HEK293 (cell line): ENCODE data around the gene JKAMP.

ENCODE experiments used
- BCL11A ChIP-seq: fragments of 450-650 bp; formaldehyde crosslinking; IDR thresholded peaks from 2 replicates; pipeline ENCODE4 v1.5.1; 2016; ENCODE audit warnings: low read depth, missing biosample characterization, missing genetic modification characterization
- EGR2 ChIP-seq: fragments of 450-650 bp; formaldehyde crosslinking; IDR thresholded peaks from 2 replicates; pipeline ENCODE4 v1.5.1; 2016; ENCODE audit warnings: low read depth, missing biosample characterization, missing genetic modification characterization
- GLI2 ChIP-seq: fragments of 450-650 bp; formaldehyde crosslinking; IDR thresholded peaks from 2 replicates; pipeline ENCODE4; 2017; ENCODE audit warnings: missing biosample characterization, missing genetic modification characterization, low read depth, borderline replicate concordance
- KLF8 ChIP-seq: fragments of 450-650 bp; formaldehyde crosslinking; IDR thresholded peaks from 2 replicates; pipeline ENCODE4 v1.5.1; 2016; ENCODE audit warnings: missing biosample characterization, missing genetic modification characterization
- REST ChIP-seq: fragments of 450-650 bp; formaldehyde crosslinking; IDR thresholded peaks from 2 replicates; pipeline ENCODE4 v1.5.1; 2016; ENCODE audit warnings: missing biosample characterization, missing genetic modification characterization
- YY2 ChIP-seq: fragments of 450-650 bp; formaldehyde crosslinking; IDR thresholded peaks from 2 replicates; pipeline ENCODE4 v1.5.1; 2016; ENCODE audit warnings: missing biosample characterization, missing genetic modification characterization
- ZBTB11 ChIP-seq: fragments of 450-650 bp; formaldehyde crosslinking; conservative IDR thresholded peaks from 2 replicates; pipeline ENCODE4 v1.5.1; 2016; ENCODE audit warnings: low read depth, missing biosample characterization, missing genetic modification characterization
- ZBTB26 ChIP-seq: fragments of 450-650 bp; formaldehyde crosslinking; optimal IDR thresholded peaks from 2 replicates; pipeline ENCODE3; 2016; ENCODE audit warnings: missing biosample characterization, mild to moderate bottlenecking, missing genetic modification characterization
- ZNF10 ChIP-seq: fragments of 450-650 bp; formaldehyde crosslinking; IDR thresholded peaks from 2 replicates; pipeline ENCODE4 v1.5.1; 2017; ENCODE audit warnings: missing biosample characterization, missing genetic modification characterization
- ZNF169 ChIP-seq: fragments of 450-650 bp; formaldehyde crosslinking; IDR thresholded peaks from 2 replicates; pipeline ENCODE4 v1.5.1; 2016; ENCODE audit warnings: missing biosample characterization, missing genetic modification characterization
- ZNF184 ChIP-seq: fragments of 450-650 bp; IDR thresholded peaks from 2 replicates; pipeline ENCODE4 v1.5.1; 2018; ENCODE audit warnings: missing biosample characterization, mild to moderate bottlenecking, missing genetic modification characterization
- ZNF211 ChIP-seq: fragments of 450-650 bp; formaldehyde crosslinking; IDR thresholded peaks from 2 replicates; pipeline ENCODE4 v1.5.1; 2016; ENCODE audit warnings: low read depth, missing biosample characterization, missing genetic modification characterization
- ZNF214 ChIP-seq: fragments of 450-650 bp; formaldehyde crosslinking; IDR thresholded peaks from 2 replicates; pipeline ENCODE4 v1.5.1; 2017; ENCODE audit warnings: missing biosample characterization, mild to moderate bottlenecking, missing genetic modification characterization, borderline replicate concordance
- ZNF239 ChIP-seq: fragments of 450-650 bp; formaldehyde crosslinking; IDR thresholded peaks from 2 replicates; pipeline ENCODE4 v1.5.1; 2016; ENCODE audit warnings: missing biosample characterization, missing genetic modification characterization
- ZNF311 ChIP-seq: fragments of 450-650 bp; formaldehyde crosslinking; IDR thresholded peaks from 2 replicates; pipeline ENCODE4 v1.5.1; 2017; ENCODE audit warnings: missing biosample characterization, missing genetic modification characterization, borderline replicate concordance
- ZNF324 ChIP-seq: fragments of 450-650 bp; formaldehyde crosslinking; IDR thresholded peaks from 2 replicates; pipeline ENCODE4 v1.5.1; 2016; ENCODE audit warnings: missing biosample characterization, missing genetic modification characterization
- ZNF423 ChIP-seq: fragments of 450-650 bp; formaldehyde crosslinking; IDR thresholded peaks from 2 replicates; pipeline ENCODE4 v1.5.1; 2016; ENCODE audit warnings: missing biosample characterization, missing genetic modification characterization
- ZNF449 ChIP-seq: fragments of 450-650 bp; formaldehyde crosslinking; IDR thresholded peaks from 2 replicates; pipeline ENCODE4 v1.5.1; 2017; ENCODE audit warnings: missing biosample characterization, mild to moderate bottlenecking, missing genetic modification characterization, moderate library complexity
- ZNF514 ChIP-seq: fragments of 450-650 bp; formaldehyde crosslinking; IDR thresholded peaks from 2 replicates; pipeline ENCODE4 v1.5.1; 2016; ENCODE audit warnings: missing biosample characterization, missing genetic modification characterization
- ZNF600 ChIP-seq: fragments of 450-650 bp; formaldehyde crosslinking; IDR thresholded peaks from 2 replicates; pipeline ENCODE4 v1.5.1; 2016; ENCODE audit warnings: missing biosample characterization, missing genetic modification characterization
- ZNF610 ChIP-seq: fragments of 450-650 bp; formaldehyde crosslinking; IDR thresholded peaks from 2 replicates; pipeline ENCODE4 v1.5.1; 2016; ENCODE audit warnings: missing biosample characterization, missing genetic modification characterization, borderline replicate concordance
- ZNF626 ChIP-seq: fragments of 450-650 bp; sonication (Bioruptor Pico); formaldehyde crosslinking; IDR thresholded peaks from 2 replicates; pipeline ENCODE4 v1.5.1; 2018; ENCODE audit warnings: missing biosample characterization, missing genetic modification characterization, inconsistent platforms
- ZNF629 ChIP-seq: fragments of 450-650 bp; formaldehyde crosslinking; IDR thresholded peaks from 2 replicates; pipeline ENCODE4 v1.5.1; 2017; ENCODE audit warnings: missing biosample characterization, missing genetic modification characterization
- ZNF645 ChIP-seq: fragments of 450-650 bp; formaldehyde crosslinking; IDR thresholded peaks from 2 replicates; pipeline ENCODE4; 2016; ENCODE audit warnings: missing biosample characterization, missing genetic modification characterization
- ZNF768 ChIP-seq: fragments of 450-650 bp; formaldehyde crosslinking; IDR thresholded peaks from 2 replicates; pipeline ENCODE4 v1.5.1; 2018; ENCODE audit warnings: missing biosample characterization, mild to moderate bottlenecking, missing genetic modification characterization
- ZXDB ChIP-seq: fragments of 450-650 bp; formaldehyde crosslinking; IDR thresholded peaks from 2 replicates; pipeline ENCODE4 v1.5.1; 2016; ENCODE audit warnings: missing biosample characterization, missing genetic modification characterization
- TF ChIP-seq, protein P1 (sequence below): sonication (generic); formaldehyde crosslinking; IDR thresholded peaks from 2 replicates; pipeline ENCODE4 v1.8.1; 2022; ENCODE audit warnings: mild to moderate bottlenecking, moderate library complexity, missing genetic modification reagents

JKAMP gene

DNA sequence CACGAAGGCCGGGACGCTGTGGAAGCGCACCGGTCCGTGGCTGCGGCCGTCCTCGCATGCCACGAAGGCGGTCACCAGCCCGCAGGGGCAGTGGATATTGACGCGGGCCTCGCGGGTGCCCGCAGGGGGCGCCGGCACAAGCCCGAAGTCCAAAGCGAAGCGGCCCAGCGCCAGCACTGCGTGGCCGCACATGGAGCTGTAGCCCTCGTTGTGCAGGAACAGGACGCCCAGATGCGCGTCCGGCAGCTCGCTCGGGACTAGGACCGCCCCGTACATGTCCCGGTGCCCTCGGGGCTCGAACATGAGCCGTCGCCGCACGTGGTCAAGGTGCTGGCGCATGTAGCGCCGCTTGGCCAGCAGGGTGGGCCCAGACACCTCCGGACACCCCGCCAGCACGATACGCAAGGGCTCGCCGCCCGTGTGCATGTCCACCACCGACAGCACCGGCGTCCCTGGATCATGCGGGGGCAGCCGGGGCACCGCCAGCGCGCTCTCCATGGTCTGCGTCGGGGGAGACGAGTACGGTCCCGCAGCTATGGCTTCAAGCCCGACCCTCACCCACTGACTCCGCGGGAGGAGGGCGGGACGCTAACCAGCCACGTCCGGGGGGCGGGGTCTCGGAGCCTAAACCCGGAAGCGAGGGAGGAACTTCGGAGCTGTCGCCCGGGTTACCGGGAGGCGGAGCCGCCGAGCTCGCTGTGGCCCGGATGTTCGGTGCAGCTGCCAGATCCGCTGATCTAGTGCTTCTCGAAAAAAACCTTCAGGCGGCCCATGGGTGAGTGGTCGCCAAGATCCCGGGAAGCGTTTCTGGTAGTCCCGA, at the start of gene JKAMP, which contains the start of gene L3HYPDH (continued):
- TF ChIP-seq ZNF324 (tag by site-specific recombination) (peak; percentile 40; the same call in 1 of the 2 replicates), ZXDB (peak; percentile 79), ZNF600 (peak; percentile 90), REST (tag by site-specific recombination) (peak; percentile 96), ZNF214 (tag by site-specific recombination) (no peak), GLI2 (no peak), ZNF514 (tag by site-specific recombination) (no peak), ZNF645 (tag by site-specific recombination) (no peak), YY2 (tag by site-specific recombination) (peak; percentile 64; the same call in 1 of the 2 replicates), ZNF169 (tag by site-specific recombination) (no peak), ZBTB11 (tag by site-specific recombination) (peak; percentile 44; the same call in 1 of the 2 replicates), ZNF449 (peak; percentile 45; the same call in 1 of the 2 replicates), BCL11A (no peak), ZNF311 (tag by site-specific recombination) (no peak), ZNF629 (tag by site-specific recombination) (peak; percentile 11), ZNF211 (no peak), ZNF768 (tag by site-specific recombination) (no peak), ZNF10 (tag by site-specific recombination) (no peak; the same call in 1 of the 2 replicates), ZNF184 (no peak), ZNF239 (tag by site-specific recombination) (0 out of 2 replicates have a peak, but pooled peaks have one; percentile 12), ZNF423 (tag by site-specific recombination) (peak; percentile 58; the same call in 1 of the 2 replicates), KLF8 (tag by site-specific recombination) (peak; percentile 72; the same call in 1 of the 2 replicates), EGR2 (tag by site-specific recombination) (peak; percentile 51), ZNF626 (tag by site-specific recombination) (no peak), ZBTB26 (peak; percentile 91), ZNF610 (tag by site-specific recombination) (peak; percentile 48; the same call in 1 of the 2 replicates)
- TF ChIP-seq, protein P1, sequence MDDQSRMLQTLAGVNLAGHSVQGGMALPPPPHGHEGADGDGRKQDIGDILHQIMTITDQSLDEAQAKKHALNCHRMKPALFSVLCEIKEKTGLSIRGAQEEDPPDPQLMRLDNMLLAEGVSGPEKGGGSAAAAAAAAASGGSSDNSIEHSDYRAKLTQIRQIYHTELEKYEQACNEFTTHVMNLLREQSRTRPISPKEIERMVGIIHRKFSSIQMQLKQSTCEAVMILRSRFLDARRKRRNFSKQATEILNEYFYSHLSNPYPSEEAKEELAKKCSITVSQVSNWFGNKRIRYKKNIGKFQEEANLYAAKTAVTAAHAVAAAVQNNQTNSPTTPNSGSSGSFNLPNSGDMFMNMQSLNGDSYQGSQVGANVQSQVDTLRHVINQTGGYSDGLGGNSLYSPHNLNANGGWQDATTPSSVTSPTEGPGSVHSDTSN (CRISPR knock-in tag), result peak; percentile 83
